Endodermal cell (in vitro differentiated cells): Measurements from ENCODE around the gene ZNF468. TPM values are rescaled to one million over a fixed set of nuclear protein-coding genes. Genes with fewer than 3 reads are reported as not detected.
"Not testable (repeated sequence)": the region's sequence is repeated elsewhere in the genome, so short reads cannot be mapped to it uniquely, and the experiment has no call there.

Source experiments
- DNase-seq: peaks from one replicate; pipeline ENCODE4 v3.0.0-alpha.2; 2017
- H3K27ac ChIP-seq: 2 replicates; pipeline ENCODE4 v1.5.1; 2013; ENCODE audit warnings: mild to moderate bottlenecking, low read depth, low read length, moderate library complexity
- H3K27me3 ChIP-seq: 2 replicates; pipeline ENCODE4 v1.6.1; 2013; ENCODE audit warnings: mild to moderate bottlenecking, low read length, moderate library complexity; ENCODE audit not compliant: insufficient read depth, control insufficient read depth, poor library complexity, severe bottlenecking
- H3K36me3 ChIP-seq: 2 replicates; pipeline ENCODE4 v1.7.0; 2013; ENCODE audit warnings: mild to moderate bottlenecking, low read length, moderate library complexity; ENCODE audit not compliant: control insufficient read depth, insufficient read depth
- H3K4me1 ChIP-seq: one replicate; pipeline ENCODE4 v1.7.0; 2013; ENCODE audit warnings: low read length; ENCODE audit not compliant: control insufficient read depth, insufficient read depth
- H3K4me3 ChIP-seq: 2 replicates; pipeline ENCODE4 v1.5.1; 2013; ENCODE audit warnings: mild to moderate bottlenecking, low read length, moderate library complexity
- H3K9ac ChIP-seq: 2 replicates; pipeline ENCODE4 v1.6.1; 2013; ENCODE audit warnings: mild to moderate bottlenecking, low read length, moderate library complexity; ENCODE audit not compliant: poor library complexity, severe bottlenecking; ENCODE audit errors: extremely low read depth
- H3K9me3 ChIP-seq: 2 replicates; pipeline ENCODE4 v1.6.1; 2013; ENCODE audit warnings: mild to moderate bottlenecking, low read length, moderate library complexity; ENCODE audit not compliant: control insufficient read depth
- H3K27ac Mint-ChIP-seq: 2 replicates; pipeline ENCODE4 v1.8.0; 2020; ENCODE audit warnings: mixed read lengths
- H3K27me3 Mint-ChIP-seq: 2 replicates; pipeline ENCODE4 v1.8.0; 2021; ENCODE audit warnings: mild to moderate bottlenecking, mixed read lengths; ENCODE audit not compliant: insufficient read depth
- H3K36me3 Mint-ChIP-seq: 2 replicates; pipeline ENCODE4 v1.8.0; 2020; ENCODE audit warnings: low read depth, mixed read lengths
- H3K4me1 Mint-ChIP-seq: 2 replicates; pipeline ENCODE4 v1.8.0; 2020; ENCODE audit warnings: mixed read lengths
- H3K4me3 Mint-ChIP-seq: 2 replicates; pipeline ENCODE4 v1.8.0; 2020; ENCODE audit warnings: mild to moderate bottlenecking, moderate library complexity, mixed read lengths
- H3K9me3 Mint-ChIP-seq: 2 replicates; pipeline ENCODE4 v1.8.0; 2020; ENCODE audit warnings: mild to moderate bottlenecking, mixed read lengths
- WGBS, 2 experiments: methylation state at CpG; one replicate each; pipeline versions ENCODE4 v1.1.5 to v1.1.7; 2013; ENCODE audit warnings: missing lambda C conversion rate in 2 of 2, mixed read lengths in 1 of 2; ENCODE audit not compliant: insufficient coverage in 1 of 2, insufficient read length in 1 of 2; 5-methylcytosine and 5-hydroxymethylcytosine counted together
- total RNA-seq, 2 donors: library from RNA; stranded (reverse); fragmentation: NEBNext Ultra II Directional in 1 of 2; extraction: Animal tissue kit (Norgen Biotek cat#: 25700) in 1 of 2; gene quantifications; 2 replicates in 1 of 2; 3 replicates in 1 of 2; pipeline ENCODE4 v1.2.1, GENCODE V29; 2021

Gene ZNF468
- total RNA-seq, 2 donors from 2014 or later = 46.2 to 50.0 TPM

- DNase-seq = peak; percentile 72
- not testable (repeated sequence) for H3K4me1 ChIP-seq, H3K27me3 Mint-ChIP-seq, H3K9ac ChIP-seq, H3K27me3 ChIP-seq
- Histone ChIP-seq H3K4me3 (peak overlapping the region; percentile 3), H3K9me3 (peaks cover 53% of the 10 kb centered on the region), H3K36me3 (peaks cover 85% of the 10 kb centered on the region), H3K27ac (peak overlapping the region; percentile 45)
- peaks cover 89% of the 10 kb centered on the region for H3K36me3 Mint-ChIP-seq
- H3K4me1 Mint-ChIP-seq = peaks cover 21% of the 10 kb centered on the region
- H3K9me3 Mint-ChIP-seq = peaks cover 20% of the 10 kb centered on the region
- WGBS, 2 experiments = 46 to 80% methylated on average over 1 to 4 of the region's 5 CpGs
- H3K27ac Mint-ChIP-seq = peak overlapping the region; percentile 97
- H3K4me3 Mint-ChIP-seq = peak overlapping the region; percentile 40
Measured at GRCh38 chr19:52847352-52847751, 10.1 kb downstream of the ZNF468 start.

GRCh38 chr19:52840825-52841465 is 16.5 kb downstream of the ZNF468 start:
- peaks cover 94% of the 10 kb centered on the region for H3K36me3 ChIP-seq
- not testable (repeated sequence) for H3K27me3 ChIP-seq, H3K9ac ChIP-seq, H3K27me3 Mint-ChIP-seq, DNase-seq, H3K4me3 Mint-ChIP-seq, H3K27ac Mint-ChIP-seq, H3K4me1 ChIP-seq, H3K27ac ChIP-seq, H3K4me1 Mint-ChIP-seq
- Mint-ChIP-seq H3K36me3 (peaks cover 82% of the 10 kb centered on the region), H3K9me3 (peaks cover 64% of the 10 kb centered on the region)
- 94% methylated on average over 6 to 10 of the region's 10 CpGs for WGBS, 2 experiments
- peak overlapping the region; percentile 66 for H3K4me3 ChIP-seq
- peaks cover 87% of the 10 kb centered on the region for H3K9me3 ChIP-seq

- not testable (repeated sequence) for H3K27ac ChIP-seq, H3K9ac ChIP-seq, H3K4me3 Mint-ChIP-seq, H3K27me3 ChIP-seq, H3K4me1 ChIP-seq, DNase-seq, H3K27me3 Mint-ChIP-seq, H3K4me3 ChIP-seq, H3K27ac Mint-ChIP-seq
- peaks cover 21% of the 10 kb centered on the region for H3K9me3 ChIP-seq
- WGBS, 2 experiments = 83 to 100% methylated on average over 1 of the region's 1 CpG
- H3K9me3 Mint-ChIP-seq = peaks cover 14% of the 10 kb centered on the region
- H3K4me1 Mint-ChIP-seq = peaks cover 13% of the 10 kb centered on the region
- H3K36me3 ChIP-seq = peaks cover 27% of the 10 kb centered on the region
- peaks cover 20% of the 10 kb centered on the region for H3K36me3 Mint-ChIP-seq
Measured at GRCh38 chr19:52834289-52834688, 23.1 kb downstream of the ZNF468 start.

- not testable (repeated sequence) for H3K4me1 ChIP-seq, DNase-seq, H3K4me3 Mint-ChIP-seq, H3K9me3 Mint-ChIP-seq, H3K27me3 ChIP-seq, H3K27ac Mint-ChIP-seq, H3K27me3 Mint-ChIP-seq, H3K27ac ChIP-seq, H3K9ac ChIP-seq, H3K4me3 ChIP-seq
- Mint-ChIP-seq H3K4me1 (peaks cover 13% of the 10 kb centered on the region), H3K36me3 (peaks cover 13% of the 10 kb centered on the region)
- Histone ChIP-seq H3K36me3 (peaks cover 20% of the 10 kb centered on the region), H3K9me3 (peaks cover 13% of the 10 kb centered on the region)
- WGBS, 2 experiments = 74 to 86% methylated on average over 5 of the region's 5 CpGs
Measured at GRCh38 chr19:52833541-52833940, 23.9 kb downstream of the ZNF468 start.

GRCh38 chr19:52829866-52830265 is 27.6 kb downstream of the ZNF468 start:
- H3K9me3 Mint-ChIP-seq = not testable (repeated sequence)
- H3K27ac Mint-ChIP-seq = peak overlapping the region; percentile 12

More at GRCh38 chr19:52829866-52830265, 27.6 kb downstream of the ZNF468 start:
- not testable (repeated sequence) for H3K4me3 Mint-ChIP-seq, H3K36me3 ChIP-seq, H3K27ac ChIP-seq, H3K9me3 ChIP-seq, H3K36me3 Mint-ChIP-seq, H3K27me3 ChIP-seq, DNase-seq, H3K4me3 ChIP-seq, H3K27me3 Mint-ChIP-seq, H3K4me1 ChIP-seq, H3K4me1 Mint-ChIP-seq, H3K9ac ChIP-seq
- 74 to 80% methylated on average over 7 of the region's 7 CpGs for WGBS, 2 experiments
